ENCODE data around the gene ATP10A. TPM values are rescaled to one million over a fixed set of nuclear protein-coding genes. Genes with fewer than 3 reads are reported as not detected.

The ATP10A gene
- total and polyA plus RNA-seq, 9 of the 15 experiments (the other 6 are each of a cell fraction or from before 2014, with no cell fraction given), result 0.09 TPM; not detected in 8

GRCh38 chr15:25866251-25866650 lies 3.1 kb upstream of the ATP10A start:
- CTCF ChIA-PET (ENCODE audit: low intra/inter-chr PET ratio), result no interaction called here
- DNase-seq (ENCODE audit: extremely low read depth in 1 of 4, low spot score in 3 of 4), result no peak
- no peaks in the 10 kb centered on the region for H3K36me3 ChIP-seq (ENCODE audit: control insufficient read depth, insufficient read depth, low read length)
- H3K79me2 ChIP-seq (ENCODE audit: control insufficient read depth, insufficient read depth, low read length), result no peaks in the 10 kb centered on the region
- no peak overlapping the region for H3K4me2 ChIP-seq (ENCODE audit: insufficient read depth, low read length)
- H3K9ac ChIP-seq (ENCODE audit: insufficient read depth in 1 of 2, low read depth in 2 of 2, low read length in 2 of 2), result no peak overlapping the region
- no peak overlapping the region for H3K27ac ChIP-seq (ENCODE audit: extremely low read depth, low read depth, low read length)
- intact Hi-C loops (cut with micrococcal nuclease) (no loop called here), in situ Hi-C loops (cut with MboI) (no loop called here)
- POLR2A ChIA-PET, result interaction anchor here (0.7 to 1.5 kb wide), 2 partner anchors 11 to 1743 kb away, joined by 3 to 5 read pairs; no protein-coding TSS in a partner anchor
- no peak for ATAC-seq
- BruUV-seq (replicated peaks), result no TSS peak
- 1% methylated on average over 8 of the region's 8 CpGs for WGBS (ENCODE audit: insufficient coverage, low coverage, missing lambda C conversion rate)
- peaks cover 5 to 46% of the 10 kb centered on the region in 2 experiments; a peak in 4 of 5 replicates for H3K27me3 ChIP-seq (ENCODE audit: control insufficient read depth in 2 of 2, insufficient read depth in 2 of 2, low read length in 2 of 2)
- no peak for FAIRE-seq
- no peak overlapping the region for H3K4me3 ChIP-seq
- no peaks in the 10 kb centered on the region for H4K20me1 ChIP-seq (replicated peaks; ENCODE audit: control insufficient read depth, insufficient read depth, low read length)
- H3K9me1 ChIP-seq (ENCODE audit: control insufficient read depth, insufficient read depth, low read length), result no peaks in the 10 kb centered on the region
- H3K9me3 ChIP-seq (replicated peaks; ENCODE audit: control insufficient read depth, insufficient read depth, low read depth, low read length), result no peaks in the 10 kb centered on the region
- peaks cover 0 to 12% of the 10 kb centered on the region in 2 experiments; a peak in 1 of 5 replicates for H3K4me1 ChIP-seq (replicated peaks in 1 of 2; ENCODE audit: control insufficient read depth in 2 of 2, insufficient read depth in 2 of 2, low read length in 2 of 2)
- H2AFZ ChIP-seq (ENCODE audit: low read depth, low read length), result no peak overlapping the region
- TF ChIP-seq PML (IDR thresholded peaks at IDR 0.05; ENCODE audit: low read length), result no peak
- TF ChIP-seq POLR2B (IDR thresholded peaks at IDR 0.05; ENCODE audit: low read depth, partially characterized antibody), result no peak
- no peak for TF ChIP-seq ZBED1 (IDR thresholded peaks at IDR 0.05)
- TF ChIP-seq TCF7L2 (IDR thresholded peaks at IDR 0.05; ENCODE audit: low read depth, low read length), result no peak
- no peak for TF ChIP-seq ZNF280B (CRISPR knock-in tag; IDR thresholded peaks at IDR 0.05)
- TF ChIP-seq REST (IDR thresholded peaks at IDR 0.05; ENCODE audit: borderline replicate concordance), result no peak
- TF ChIP-seq REST (CRISPR knock-in tag; IDR thresholded peaks at IDR 0.05; ENCODE audit: low read depth), result no peak
- TF ChIP-seq SLC30A9 (CRISPR knock-in tag; IDR thresholded peaks at IDR 0.05), result no peak
